HCT116 (cell line): ENCODE results near the gene SCNN1B.

Source experiments
- CTCF ChIP-seq, 3 experiments: fragments of 200-600 bp in 1 of 3; sonication (generic) in 1 of 3; IDR thresholded peaks in 2 of 3; conservative IDR thresholded peaks in 1 of 3; 2 replicates each; pipeline ENCODE4 v1.5.1; 2012 to 2017; ENCODE audit warnings: low read depth in 2 of 3, low read length in 2 of 3, antibody characterized with exemption in 1 of 3, borderline replicate concordance in 1 of 3, control low read depth in 1 of 3, mild to moderate bottlenecking in 1 of 3, mixed read lengths in 1 of 3, mixed run types in 1 of 3, moderate library complexity in 1 of 3; ENCODE audit not compliant: insufficient read depth in 1 of 3
- FOSL1 ChIP-seq: IDR thresholded peaks from 2 replicates; pipeline ENCODE4 v1.6.1; 2012; ENCODE audit warnings: low read depth
- MAX ChIP-seq: IDR thresholded peaks from 2 replicates; pipeline ENCODE4 v1.6.1; 2012
- POLR2AphosphoS5 ChIP-seq: IDR thresholded peaks from 2 replicates; pipeline ENCODE4 v1.6.1; 2011; ENCODE audit warnings: mild to moderate bottlenecking, low read depth, low read length, moderate library complexity
- RAD21 ChIP-seq: IDR thresholded peaks from 2 replicates; pipeline ENCODE4 v1.6.1; 2012; ENCODE audit warnings: low read depth, mild to moderate bottlenecking
- TCF7L2 ChIP-seq: IDR thresholded peaks from 2 replicates; pipeline ENCODE4 v1.7.0; 2011; ENCODE audit warnings: borderline replicate concordance, inconsistent platforms; ENCODE audit not compliant: insufficient read depth, insufficient read length; ENCODE audit errors: extremely low read depth
- ZBTB33 ChIP-seq: IDR thresholded peaks from 2 replicates; pipeline ENCODE4 v1.6.1; 2011; ENCODE audit warnings: mild to moderate bottlenecking, low read length, moderate library complexity; ENCODE audit not compliant: insufficient replicate concordance; ENCODE audit errors: extremely low read depth

- TF ChIP-seq TCF7L2 (no peak), ZBTB33 (no peak), MAX (no peak), CTCF (IDR thresholded peaks at IDR 0.05 in 2 of 3, conservative IDR thresholded peaks at IDR 0.05 in 1 of 3; ENCODE audit: borderline replicate concordance in 1 of 3, insufficient read depth in 1 of 3, low read depth in 2 of 3, low read length in 2 of 3) (no peak), RAD21 (no peak), POLR2AphosphoS5 (no peak), FOSL1 (no peak)
Measured at GRCh38 chr16:23298290-23298915, 3.7 kb upstream of the SCNN1B start.
